IPS-15b (cell line): ENCODE measurements around the gene EOLA2.
"Not testable (repeated sequence)": the region's sequence is repeated elsewhere in the genome, so short reads cannot be mapped to it uniquely, and the experiment has no call there.

Experiments
- H3K27me3 ChIP-seq: one replicate; pipeline ENCODE4 v1.6.1; 2013; ENCODE audit warnings: low read length; ENCODE audit not compliant: control insufficient read depth, insufficient read depth
- H3K36me3 ChIP-seq: one replicate; pipeline ENCODE4 v1.6.1; 2013; ENCODE audit warnings: low read length; ENCODE audit not compliant: control insufficient read depth, insufficient read depth
- H3K4me1 ChIP-seq: one replicate; pipeline ENCODE4 v1.6.1; 2013; ENCODE audit warnings: mild to moderate bottlenecking, low read length; ENCODE audit not compliant: control insufficient read depth, insufficient read depth
- H3K4me3 ChIP-seq: one replicate; pipeline ENCODE4 v1.5.1; 2013; ENCODE audit warnings: low read depth, low read length
- H3K9ac ChIP-seq: one replicate; pipeline ENCODE4 v1.6.1; 2013; ENCODE audit warnings: low read depth, mild to moderate bottlenecking, low read length
- H3K9me3 ChIP-seq: one replicate; pipeline ENCODE4 v1.6.1; 2013; ENCODE audit warnings: mild to moderate bottlenecking, low read length; ENCODE audit not compliant: control insufficient read depth, insufficient read depth

Gene EOLA2

DNA sequence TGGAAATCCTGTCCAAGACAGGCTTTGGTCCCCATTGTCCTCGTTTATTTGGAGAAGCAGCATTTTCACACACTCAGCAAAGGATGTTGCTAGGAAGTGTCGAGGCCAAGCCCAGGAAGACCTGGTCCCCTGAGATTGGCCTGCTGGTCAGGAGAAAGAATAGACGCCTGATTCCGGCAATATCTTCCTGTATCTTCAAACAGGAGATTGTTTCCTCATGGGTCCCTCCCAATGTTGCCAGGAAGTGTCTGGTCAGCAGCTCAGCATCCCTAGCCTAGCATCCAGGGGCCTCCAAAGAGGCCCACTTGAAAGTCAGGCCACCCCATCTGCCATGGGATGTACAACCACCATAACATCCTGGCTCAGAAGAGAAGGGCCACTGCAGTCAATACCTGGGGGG lies 6.9 kb downstream of the EOLA2 start:
- H3K36me3 ChIP-seq, H3K9me3 ChIP-seq, H3K9ac ChIP-seq, H3K4me1 ChIP-seq, H3K4me3 ChIP-seq, H3K27me3 ChIP-seq: not testable (repeated sequence)

DNA sequence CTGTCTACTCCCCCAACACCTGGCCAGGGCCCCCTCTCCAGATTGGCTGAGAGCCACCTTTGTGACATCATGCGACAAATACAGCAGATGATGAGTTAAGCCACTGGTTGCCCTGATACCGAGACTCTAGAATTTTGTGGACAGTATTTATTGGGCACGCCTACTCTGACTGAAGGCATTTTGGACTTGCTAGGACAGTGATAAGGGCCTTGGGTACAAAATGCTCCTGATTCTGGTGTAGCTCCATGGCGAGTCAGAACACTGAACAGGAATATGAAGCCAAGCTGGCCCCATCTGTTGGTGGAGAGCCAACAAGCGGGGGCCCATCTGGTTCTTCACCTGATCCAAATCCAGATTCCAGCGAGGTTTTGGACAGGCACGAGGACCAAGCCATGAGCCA lies 8.9 kb downstream of the EOLA2 start, which contains the start of gene HSFX4:
Gene HSFX4, plus strand, starts transcription at position 174 of the 400 bp plus-strand sequence. Its CDS starts 72 bp downstream, at position 246.
- H3K4me1 ChIP-seq, H3K9ac ChIP-seq, H3K4me3 ChIP-seq, H3K36me3 ChIP-seq, H3K9me3 ChIP-seq, H3K27me3 ChIP-seq: not testable (repeated sequence)

DNA sequence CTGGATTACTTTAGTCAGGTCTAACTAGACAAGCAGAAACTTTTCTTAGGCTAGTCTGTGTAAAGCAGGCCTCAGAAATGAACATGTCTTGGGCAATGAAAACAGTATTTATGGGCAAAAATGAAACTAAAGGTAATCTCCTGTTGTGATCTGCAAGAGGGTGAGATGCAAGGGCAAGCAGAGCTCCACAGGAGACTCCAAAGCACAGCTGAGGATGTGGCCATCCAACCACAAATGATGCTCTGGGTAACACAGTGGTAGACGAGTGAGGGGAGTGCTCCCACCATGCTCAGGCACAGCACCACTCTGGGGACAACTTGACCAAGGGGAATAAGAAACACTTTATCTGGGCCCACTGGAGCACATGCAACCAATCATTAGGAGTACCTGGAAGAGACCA lies 9.7 kb downstream of the EOLA2 start:
- H3K27me3 ChIP-seq, H3K9ac ChIP-seq, H3K36me3 ChIP-seq, H3K9me3 ChIP-seq, H3K4me1 ChIP-seq, H3K4me3 ChIP-seq: not testable (repeated sequence)

DNA sequence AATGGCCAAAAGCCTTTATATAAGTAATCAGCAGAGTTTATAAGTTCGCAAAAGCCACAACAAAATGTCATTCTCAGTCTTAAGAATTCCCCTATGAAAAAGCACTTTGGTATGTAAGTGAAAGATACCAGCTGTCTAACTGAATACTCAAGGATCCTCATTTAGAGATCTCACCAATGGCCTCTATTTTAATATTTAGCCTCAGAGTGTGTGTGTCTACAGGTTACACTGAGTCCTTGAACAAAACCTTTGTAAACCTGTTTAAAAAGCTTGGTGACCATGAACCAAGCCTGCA lies 10.4 kb downstream of the EOLA2 start:
- not testable (repeated sequence) for H3K27me3 ChIP-seq, H3K9ac ChIP-seq, H3K4me3 ChIP-seq, H3K4me1 ChIP-seq, H3K9me3 ChIP-seq, H3K36me3 ChIP-seq

DNA sequence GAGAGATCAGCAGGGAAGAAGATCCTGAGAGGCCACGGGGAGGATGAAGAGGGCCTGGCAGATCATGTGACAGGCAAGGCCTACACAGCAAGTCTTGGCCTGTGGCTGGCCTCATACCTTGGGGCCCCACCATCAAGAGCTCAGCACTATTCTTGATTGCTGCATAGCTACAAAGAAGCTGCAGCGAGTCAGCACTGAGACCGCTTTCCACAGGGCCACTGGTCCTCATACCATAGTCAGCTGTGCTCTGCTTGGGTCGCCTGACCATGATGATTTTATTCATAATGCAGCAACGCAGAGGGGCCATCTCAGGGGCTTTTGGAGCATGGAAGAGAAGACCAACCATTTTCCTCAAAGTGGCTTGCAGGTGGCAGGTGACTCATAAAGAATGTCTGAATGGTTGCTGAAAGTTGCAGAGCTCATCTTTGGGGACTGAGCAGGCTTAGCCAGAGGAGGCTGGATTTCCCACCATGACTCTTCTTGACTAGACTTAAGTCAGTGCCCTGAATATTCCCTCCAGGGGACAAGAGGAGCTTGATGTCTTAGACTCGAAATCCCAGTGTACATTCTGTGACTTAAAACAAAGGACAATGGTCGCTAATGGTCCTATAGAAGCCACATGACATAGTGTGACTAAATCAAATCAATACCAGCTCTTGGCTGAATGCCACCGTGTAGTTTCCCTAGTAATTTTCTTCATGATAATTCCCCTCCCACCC lies 10.9 kb downstream of the EOLA2 start:
- H3K27me3 ChIP-seq, H3K4me3 ChIP-seq, H3K9ac ChIP-seq, H3K4me1 ChIP-seq, H3K36me3 ChIP-seq, H3K9me3 ChIP-seq: not testable (repeated sequence)

DNA sequence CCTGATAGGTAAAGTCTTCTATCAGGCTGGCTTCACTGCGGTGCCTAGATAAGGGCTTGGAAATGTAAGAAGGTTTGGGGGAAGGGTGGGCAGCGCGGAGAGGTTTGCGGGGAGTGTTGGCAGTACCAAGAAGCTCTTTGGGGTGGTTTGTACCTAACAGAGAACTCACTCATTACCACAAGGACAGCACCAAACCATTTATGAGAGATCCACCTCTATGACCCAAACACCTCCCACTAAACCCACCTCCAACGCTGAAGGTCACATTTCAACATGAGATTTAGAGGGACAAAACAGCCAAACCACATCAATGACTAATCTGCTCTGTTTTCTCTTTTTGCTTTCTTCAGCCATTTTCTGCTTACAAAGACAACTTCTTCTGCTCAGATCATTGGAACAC lies 13.9 kb downstream of the EOLA2 start:
- H3K36me3 ChIP-seq, H3K4me3 ChIP-seq, H3K9me3 ChIP-seq, H3K27me3 ChIP-seq, H3K4me1 ChIP-seq, H3K9ac ChIP-seq: not testable (repeated sequence)

DNA sequence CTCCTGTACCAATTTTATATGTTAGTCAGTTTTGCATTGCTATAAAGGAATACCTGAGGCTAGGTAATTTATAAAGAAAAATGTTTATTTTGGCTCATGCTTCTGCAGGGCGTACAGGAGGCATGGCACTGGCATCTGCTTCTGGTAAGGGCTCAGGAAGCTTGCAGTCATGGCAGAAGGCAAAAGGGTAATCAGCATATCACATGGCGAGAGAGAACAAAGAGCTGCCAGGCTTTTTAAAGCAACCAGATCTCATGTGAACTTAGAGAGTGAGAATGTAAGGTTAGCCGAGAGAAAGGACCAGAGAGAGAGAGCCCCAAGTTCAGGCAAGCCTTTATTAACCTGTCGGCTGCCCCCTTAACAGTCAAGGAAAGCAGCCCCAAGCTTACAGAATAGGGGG lies 14.5 kb downstream of the EOLA2 start:
- not testable (repeated sequence) for H3K9me3 ChIP-seq, H3K9ac ChIP-seq, H3K27me3 ChIP-seq, H3K36me3 ChIP-seq, H3K4me1 ChIP-seq, H3K4me3 ChIP-seq

DNA sequence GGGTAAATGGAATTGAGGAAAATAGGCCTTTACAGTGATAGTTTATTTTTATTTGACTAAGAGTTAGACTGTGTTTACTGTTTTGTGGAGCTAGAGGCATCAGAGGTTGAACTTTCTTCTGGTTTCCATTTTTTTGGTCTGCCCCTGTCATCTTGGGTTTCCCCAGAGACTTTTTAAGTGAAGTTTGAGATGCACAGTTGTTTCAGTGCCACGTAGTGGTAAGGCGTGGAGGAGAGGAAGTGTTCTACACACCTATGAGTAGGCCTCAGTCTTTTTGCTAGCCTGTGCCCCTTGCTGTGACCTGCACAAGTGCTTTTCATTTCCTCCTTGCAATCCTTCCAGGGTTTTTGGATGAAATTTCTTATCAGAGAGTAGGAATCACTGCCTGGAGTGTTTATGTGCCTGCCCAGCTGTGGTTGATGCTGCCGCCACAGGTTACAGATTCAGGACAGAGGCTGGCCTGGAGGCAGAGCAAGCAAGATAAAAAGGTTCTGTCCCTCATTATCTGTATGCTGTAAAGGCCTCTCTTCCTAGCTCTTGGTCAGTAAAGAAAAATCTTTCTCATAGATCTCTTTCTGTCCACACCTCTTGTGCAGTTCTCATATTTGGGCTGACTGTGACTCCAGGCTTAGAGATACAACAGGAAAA lies 21.4 kb downstream of the EOLA2 start:
- H3K36me3 ChIP-seq = no peaks in the 10 kb centered on the region
- H3K9ac ChIP-seq = no peak overlapping the region
- no peak overlapping the region for H3K4me3 ChIP-seq
- H3K27me3 ChIP-seq = no peaks in the 10 kb centered on the region
- peaks cover 4% of the 10 kb centered on the region for H3K9me3 ChIP-seq
- no peaks in the 10 kb centered on the region for H3K4me1 ChIP-seq

DNA sequence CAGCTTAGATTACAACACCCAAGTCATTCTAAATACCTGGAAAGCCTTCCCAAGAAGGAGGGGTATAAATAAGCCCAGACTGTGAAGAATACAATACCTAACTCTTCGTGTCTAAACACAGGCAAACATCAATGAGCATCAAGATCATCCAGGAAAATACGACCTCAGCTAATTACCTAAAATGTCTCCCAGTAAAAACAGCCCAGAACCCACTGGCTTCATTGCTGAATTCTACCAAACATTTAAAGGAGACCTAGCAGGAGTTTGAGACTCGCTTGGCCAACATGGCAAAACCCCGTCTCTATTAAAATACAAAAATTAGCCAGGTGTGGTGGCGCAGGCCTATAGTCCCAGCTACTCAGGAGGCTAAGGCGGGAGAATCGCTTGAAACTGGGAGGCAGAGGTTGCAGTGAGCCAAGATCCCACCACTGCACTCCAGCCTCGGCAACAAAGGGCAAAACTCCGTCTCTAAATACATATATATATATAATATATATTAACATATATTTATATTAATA lies 28.1 kb downstream of the EOLA2 start:
- no peak overlapping the region for H3K9ac ChIP-seq
- H3K9me3 ChIP-seq = peaks cover 10% of the 10 kb centered on the region
- no peaks in the 10 kb centered on the region for H3K27me3 ChIP-seq
- H3K4me3 ChIP-seq = no peak overlapping the region
- H3K4me1 ChIP-seq = no peaks in the 10 kb centered on the region
- H3K36me3 ChIP-seq = no peaks in the 10 kb centered on the region

DNA sequence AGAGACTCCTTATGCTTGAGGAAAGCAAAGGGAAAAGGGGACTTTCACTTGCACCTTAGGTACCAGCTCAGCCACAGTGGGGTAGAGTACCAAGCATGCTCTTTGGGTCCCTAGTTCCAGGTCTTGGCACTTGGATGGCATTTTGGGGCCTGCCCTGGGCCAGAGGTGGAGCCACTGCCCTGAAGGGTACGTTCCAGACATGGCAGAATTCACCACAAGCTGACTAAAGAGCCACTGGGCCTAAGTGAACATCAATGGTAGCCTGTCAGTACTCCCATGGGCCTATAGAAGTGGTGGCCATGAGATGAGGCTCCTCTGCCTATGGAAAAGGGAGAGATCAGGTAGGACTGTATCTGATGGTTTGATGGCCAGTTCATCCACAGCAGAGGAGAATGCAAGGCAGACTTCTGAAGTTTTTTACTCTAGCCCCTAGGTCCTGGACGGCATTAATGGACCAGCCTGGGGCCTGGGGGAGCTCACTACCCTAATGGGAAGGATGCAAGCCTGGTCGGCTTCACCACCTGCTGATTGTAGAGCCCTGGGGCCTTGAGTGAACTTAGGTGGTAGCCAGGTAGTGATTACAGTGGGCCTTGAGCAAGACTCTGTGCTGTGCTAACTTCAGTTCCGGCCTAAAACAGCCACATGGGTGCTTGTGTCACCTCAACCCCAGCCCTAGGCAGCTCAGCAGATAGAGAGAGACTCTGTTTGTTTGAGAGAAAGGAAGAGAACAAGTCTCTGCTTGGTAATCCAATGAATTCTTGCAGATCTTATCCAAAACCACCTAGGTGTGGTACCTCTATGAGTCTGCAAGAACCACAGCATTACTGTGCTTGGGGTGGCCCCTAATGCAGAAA lies 28.7 kb downstream of the EOLA2 start:
- H3K4me1 ChIP-seq = peaks cover 1% of the 10 kb centered on the region
- peaks cover 10% of the 10 kb centered on the region for H3K9me3 ChIP-seq
- H3K36me3 ChIP-seq = no peaks in the 10 kb centered on the region
- H3K9ac ChIP-seq = no peak overlapping the region
- no peaks in the 10 kb centered on the region for H3K27me3 ChIP-seq
- H3K4me3 ChIP-seq = no peak overlapping the region

DNA sequence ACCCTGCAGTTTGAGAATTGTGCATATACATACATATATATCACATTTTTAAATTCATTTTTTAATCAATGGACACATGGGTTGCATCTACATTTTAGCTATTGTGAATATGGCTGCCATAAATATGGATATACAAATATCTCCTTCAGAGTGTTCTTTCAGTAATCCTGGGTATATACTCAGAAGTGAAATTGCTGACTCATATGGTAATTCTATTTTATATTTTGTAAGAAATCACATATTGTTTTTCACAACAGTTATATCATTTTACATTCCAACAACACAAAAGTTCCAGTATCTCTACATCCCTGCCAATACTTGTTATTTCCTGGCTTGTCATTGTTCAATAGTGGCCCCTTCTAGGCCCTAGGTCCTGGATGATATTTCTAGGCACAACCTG lies 29.6 kb downstream of the EOLA2 start:
- Histone ChIP-seq H3K9me3 (peaks cover 7% of the 10 kb centered on the region), H3K36me3 (no peaks in the 10 kb centered on the region), H3K27me3 (no peaks in the 10 kb centered on the region), H3K4me1 (peaks cover 5% of the 10 kb centered on the region), H3K9ac (no peak overlapping the region), H3K4me3 (no peak overlapping the region)

DNA sequence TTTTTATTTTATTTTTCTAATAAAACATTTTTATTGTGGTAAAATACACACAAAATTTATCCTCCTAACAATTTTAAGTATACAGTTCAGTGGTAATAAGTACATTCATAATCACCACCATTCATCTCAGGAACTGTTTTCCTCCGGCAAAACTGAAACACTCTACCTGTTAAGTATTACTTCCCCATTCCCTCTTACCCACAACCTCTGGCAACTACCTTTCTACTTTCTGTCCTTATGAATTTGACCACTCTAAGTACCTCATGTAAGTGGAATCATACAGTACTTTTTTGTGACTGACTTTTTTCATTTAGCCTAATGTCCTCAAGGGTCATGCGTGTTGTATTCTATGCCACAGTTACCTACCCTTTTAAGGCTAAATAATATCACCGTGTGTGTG lies 30.0 kb downstream of the EOLA2 start:
- H3K4me1 ChIP-seq = peaks cover 5% of the 10 kb centered on the region
- H3K9ac ChIP-seq = no peak overlapping the region
- no peaks in the 10 kb centered on the region for H3K36me3 ChIP-seq
- H3K4me3 ChIP-seq = no peak overlapping the region
- no peaks in the 10 kb centered on the region for H3K27me3 ChIP-seq
- H3K9me3 ChIP-seq = peaks cover 6% of the 10 kb centered on the region
